GM12878 (cell line): ENCODE measurements around the gene NR2F1. TPM values are rescaled to one million over a fixed set of nuclear protein-coding genes. Genes with fewer than 3 reads are reported as not detected.

ENCODE experiments used
- ATAC-seq: fragments of 200-7000 bp; cut with Tn5 transposase; 3 replicates; pipeline ENCODE4 v1.9.1; 2020; ENCODE audit warnings: mild to moderate bottlenecking, moderate library complexity
- BruUV-seq: library from RNA; stranded (reverse); fragments of 400-500 nt; replicated peaks from 2 replicates; lab custom pipeline; 2021; lab: Mats Ljungman, UMichigan
- CTCF ChIA-PET: fragments of 300-600 bp; sonication (Branson Sonifier 250); formaldehyde crosslinking; extraction: SDS; loops from one replicate; lab custom pipeline; 2021; ENCODE audit warnings: inconsistent platforms; lab: Yijun Ruan, JAX
- POLR2A ChIA-PET: fragments of 350-600 bp; formaldehyde crosslinking; extraction: SDS; loops from one replicate; lab custom pipeline; 2021; ENCODE audit warnings: inconsistent platforms; lab: Charles Lee
- RAD21 ChIA-PET: fragments of 300-600 bp; sonication (Branson Sonifier 250); formaldehyde crosslinking; loops from one replicate; lab custom pipeline; 2023; ENCODE audit warnings: antibody characterized with exemption; ENCODE audit not compliant: unreplicated experiment; lab: Charles Lee
- SMC1A ChIA-PET: fragments of 300-600 bp; sonication (Branson Sonifier 250); formaldehyde crosslinking; loops from one replicate; lab custom pipeline; 2023; ENCODE audit not compliant: unreplicated experiment, uncharacterized antibody; lab: Charles Lee
- DNase-seq: peaks from one replicate; pipeline ENCODE4 v3.0.0-alpha.2; 2011; ENCODE audit warnings: low read depth, low spot score
- FAIRE-seq: peaks from 3 replicates; lab custom pipeline; 2011; peaks lifted over from hg19 to GRCh38; lab: Jason Lieb, UNC
- H2AFZ ChIP-seq: 2 replicates; pipeline ENCODE4 v1.6.0; 2011; ENCODE audit warnings: low read depth, low read length, control low read depth; ENCODE audit not compliant: control insufficient read depth
- H3K27ac ChIP-seq: 2 replicates; pipeline ENCODE4 v1.5.1; 2011; ENCODE audit warnings: control low read depth; ENCODE audit not compliant: control insufficient read depth, insufficient read depth
- H3K27me3 ChIP-seq, 2 experiments: replicated peaks in 1 of 2; 2 replicates each; pipeline versions ENCODE4 v1.6.0 to v1.6.1; 2011; ENCODE audit warnings: low read length in 1 of 2; ENCODE audit not compliant: control insufficient read depth in 2 of 2, insufficient read depth in 2 of 2
- H3K36me3 ChIP-seq, 2 experiments: 2 replicates each; pipeline ENCODE4 v1.5.1; 2011; ENCODE audit warnings: low read length in 1 of 2; ENCODE audit not compliant: control insufficient read depth in 2 of 2, insufficient read depth in 2 of 2
- H3K4me1 ChIP-seq: 2 replicates; pipeline ENCODE4 v1.6.1; 2011; ENCODE audit warnings: mild to moderate bottlenecking, low read length, moderate library complexity, mixed read lengths; ENCODE audit not compliant: control insufficient read depth, insufficient read depth
- H3K4me2 ChIP-seq: 2 replicates; pipeline ENCODE4 v1.6.0; 2011; ENCODE audit warnings: control low read depth; ENCODE audit not compliant: control insufficient read depth, insufficient read depth
- H3K4me3 ChIP-seq: fragments of 200-600 bp; sonication (generic); 2 replicates; pipeline ENCODE4 v1.5.1; 2016
- H3K79me2 ChIP-seq: 2 replicates; pipeline ENCODE4 v1.6.0; 2011; ENCODE audit warnings: low read length; ENCODE audit not compliant: control insufficient read depth, insufficient read depth
- H3K9ac ChIP-seq: 2 replicates; pipeline ENCODE4 v1.8.0; 2011; ENCODE audit warnings: low read length, control low read depth, mixed read lengths; ENCODE audit not compliant: control insufficient read depth, insufficient read depth
- H3K9me3 ChIP-seq: replicated peaks from 3 replicates; pipeline ENCODE4 v1.5.1; 2011; ENCODE audit warnings: mild to moderate bottlenecking, low read length; ENCODE audit not compliant: control insufficient read depth, insufficient read depth
- H4K20me1 ChIP-seq: 2 replicates; pipeline ENCODE4 v1.6.0; 2011; ENCODE audit not compliant: control insufficient read depth, insufficient read depth
- CUX1 ChIP-seq: IDR thresholded peaks from 2 replicates; pipeline ENCODE4 v1.6.1; 2012; ENCODE audit warnings: improper control_type of control experiment, low read depth, low read length; ENCODE audit not compliant: insufficient replicate concordance
- EZH2 ChIP-seq: IDR thresholded peaks from 2 replicates; pipeline ENCODE4 v1.6.1; 2012; ENCODE audit warnings: low read depth, mild to moderate bottlenecking, control low read depth, inconsistent platforms, low read length, borderline replicate concordance; ENCODE audit not compliant: control insufficient read depth
- WGBS: methylation state at CpG from one replicate; pipeline ENCODE4 v1.1.6; 2016; ENCODE audit warnings: low lambda C conversion rate; ENCODE audit not compliant: insufficient replicate concordance, insufficient coverage; ENCODE audit errors: missing lambda C conversion rate; 5-methylcytosine and 5-hydroxymethylcytosine counted together
- in situ Hi-C: fragments of 300-500 bp; cut with MboI; formaldehyde crosslinking; loops from 9 replicates; pipeline ENCODE4 v1.14.3; 2018; ENCODE audit warnings: mixed read lengths
- intact Hi-C: fragments of 100-400 bp; cut with micrococcal nuclease; formaldehyde crosslinking; loops from one replicate; pipeline ENCODE4 v1.14.2; 2022; ENCODE audit not compliant: unreplicated experiment
- polyA plus RNA-seq, 11 experiments: library from polyadenylated mRNA; depleted of rRNA in 4 of 11; unstranded in 6 of 11; stranded (reverse) in 5 of 11; fragments of >200 nt; fragmentation: Nextera tagmentation in 4 of 11; fragmentation: Illumina TruSeq in 1 of 11; extraction: Ambion mirVana in 4 of 11; extraction: Trizol in 1 of 11; gene quantifications; 1 replicate in 1 of 11; 2 replicates in 10 of 11; pipeline versions ENCODE4 v1.2.1 to v1.2.3, GENCODE V29; 2011 to 2016; ENCODE audit warnings: inconsistent platforms in 2 of 11, missing spikeins in 2 of 11, low read depth in 1 of 11
- total RNA-seq, 4 experiments: library from RNA; depleted of rRNA in 3 of 4; stranded (reverse); fragments of >200 nt in 3 of 4; fragmentation: Illumina TruSeq in 1 of 4; extraction: Trizol in 1 of 4; gene quantifications; 2 replicates each; pipeline versions ENCODE4 v1.2.1 to v1.2.3, GENCODE V29; 2013 to 2021

NR2F1 gene
- total and polyA plus RNA-seq, 10 of the 15 experiments (the other 5 are each of a cell fraction or from before 2014, with no cell fraction given) = 0.04 to 0.79 (median 0.36) TPM; not detected in 7

- Histone ChIP-seq H3K4me3 (no peak overlapping the region; the same call in 1 of the 2 replicates), H3K36me3 (no peaks in the 10 kb centered on the region), H3K4me1 (peaks cover 13% of the 10 kb centered on the region; the same call in 1 of the 2 replicates), H3K79me2 (no peaks in the 10 kb centered on the region), H3K27me3 (peaks cover 9 to 34% of the 10 kb centered on the region in 2 experiments), H2AFZ (no peak overlapping the region), H3K4me2 (peak overlapping the region; percentile 36; the same call in 1 of the 2 replicates), H3K9ac (no peak overlapping the region), H3K27ac (no peak overlapping the region), H3K9me3 (no peaks in the 10 kb centered on the region; the same call in 2 of the 3 replicates), H4K20me1 (no peaks in the 10 kb centered on the region)
- 9% methylated on average over 35 of the region's 70 CpGs for WGBS
- no peak for FAIRE-seq
- intact Hi-C loops (no loop called here), in situ Hi-C loops (loop anchor here (25.0 kb wide), 1 partner anchor 1102 kb away; no protein-coding TSS in a partner anchor)
- DNase-seq = no peak
- ChIA-PET POLR2A (interaction anchor here (0.6 kb wide), 1 partner anchor 676 kb away, joined by 3 read pairs; no protein-coding TSS in a partner anchor), SMC1A (interaction anchor here (2.1 kb wide), 1 partner anchor 216 kb away, joined by 12 read pairs; no protein-coding TSS in a partner anchor), RAD21 (interaction anchor here (1.6 kb wide), 1 partner anchor 216 kb away, joined by 5 read pairs; no protein-coding TSS in a partner anchor), CTCF (interaction anchor here (1.2 kb wide), 1 partner anchor 331 kb away, joined by 3 read pairs; no protein-coding TSS in a partner anchor)
- ATAC-seq = no peak
- TF ChIP-seq EZH2 (0 out of 2 replicates have a peak, but pooled peaks have one; percentile 92), CUX1 (no peak)
- no TSS peak for BruUV-seq
These were observed 2.2 kb downstream of the NR2F1 start for GRCh38 chr5:93585041-93585766.
